Ovary (tissue), 3 donors: ENCODE measurements around the gene ASIC2.

Experiments used
- POLR2A ChIP-seq: fragments of 450-650 bp; IDR thresholded peaks from one replicate; pipeline ENCODE4 v1.6.1; 2017; ENCODE audit warnings: antibody characterized with exemption, mild to moderate bottlenecking, moderate library complexity
- TF ChIP-seq, protein P1 (sequence below), 3 donors: fragments of 450-650 bp in 2 of 3; fragments of 200-600 bp in 1 of 3; IDR thresholded peaks; one replicate each; pipeline versions ENCODE4 v1.5.1 to v1.8.0; 2016 to 2022; ENCODE audit warnings: antibody characterized with exemption in 3 of 3, mild to moderate bottlenecking in 1 of 3
- donor health status: DM: no; HTN: no; CAD: no.

DNA sequence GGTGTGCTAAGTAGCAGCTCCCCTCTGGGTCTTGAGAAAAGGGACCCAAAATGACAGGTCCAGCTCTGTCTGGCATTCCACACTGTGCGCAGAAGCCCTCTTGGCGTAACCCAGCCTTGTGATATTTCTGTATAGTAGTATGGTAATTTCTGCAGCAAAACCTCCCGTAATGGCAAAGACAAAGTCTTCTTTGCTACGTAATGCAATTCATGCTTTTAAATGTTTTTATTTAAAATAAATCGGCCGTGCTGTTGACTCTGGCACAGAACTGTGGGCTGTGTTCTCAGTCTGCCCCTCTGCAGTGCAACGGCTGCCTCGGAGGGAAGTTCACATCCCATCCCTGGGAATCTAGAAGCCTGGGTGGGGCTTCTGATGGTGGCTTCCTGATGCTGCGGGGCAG lies 75.2 kb downstream of the ASIC2 start:
- TF ChIP-seq POLR2A, result no peak
- TF ChIP-seq, protein P1, sequence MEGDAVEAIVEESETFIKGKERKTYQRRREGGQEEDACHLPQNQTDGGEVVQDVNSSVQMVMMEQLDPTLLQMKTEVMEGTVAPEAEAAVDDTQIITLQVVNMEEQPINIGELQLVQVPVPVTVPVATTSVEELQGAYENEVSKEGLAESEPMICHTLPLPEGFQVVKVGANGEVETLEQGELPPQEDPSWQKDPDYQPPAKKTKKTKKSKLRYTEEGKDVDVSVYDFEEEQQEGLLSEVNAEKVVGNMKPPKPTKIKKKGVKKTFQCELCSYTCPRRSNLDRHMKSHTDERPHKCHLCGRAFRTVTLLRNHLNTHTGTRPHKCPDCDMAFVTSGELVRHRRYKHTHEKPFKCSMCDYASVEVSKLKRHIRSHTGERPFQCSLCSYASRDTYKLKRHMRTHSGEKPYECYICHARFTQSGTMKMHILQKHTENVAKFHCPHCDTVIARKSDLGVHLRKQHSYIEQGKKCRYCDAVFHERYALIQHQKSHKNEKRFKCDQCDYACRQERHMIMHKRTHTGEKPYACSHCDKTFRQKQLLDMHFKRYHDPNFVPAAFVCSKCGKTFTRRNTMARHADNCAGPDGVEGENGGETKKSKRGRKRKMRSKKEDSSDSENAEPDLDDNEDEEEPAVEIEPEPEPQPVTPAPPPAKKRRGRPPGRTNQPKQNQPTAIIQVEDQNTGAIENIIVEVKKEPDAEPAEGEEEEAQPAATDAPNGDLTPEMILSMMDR (IDR thresholded peaks at IDR 0.05), result no peak
